HUES64 (cell line): Measurements from ENCODE around the gene GREB1L.

ENCODE experiments used
- H3K27ac ChIP-seq: 2 replicates; pipeline ENCODE4 v1.7.0; 2013; ENCODE audit warnings: low read depth, low read length, inconsistent platforms
- H3K27me3 ChIP-seq: 2 replicates; pipeline ENCODE4 v1.6.1; 2013; ENCODE audit warnings: mild to moderate bottlenecking, low read length; ENCODE audit not compliant: insufficient read depth
- H3K36me3 ChIP-seq: 2 replicates; pipeline ENCODE4 v1.6.1; 2013; ENCODE audit warnings: mild to moderate bottlenecking, low read length; ENCODE audit not compliant: insufficient read depth
- H3K4me1 ChIP-seq: 2 replicates; pipeline ENCODE4 v1.6.1; 2013; ENCODE audit warnings: mild to moderate bottlenecking, low read length, moderate library complexity; ENCODE audit not compliant: insufficient read depth
- H3K4me3 ChIP-seq: 2 replicates; pipeline ENCODE4 v1.5.1; 2013; ENCODE audit warnings: mild to moderate bottlenecking, low read length, moderate library complexity
- H3K9ac ChIP-seq: 2 replicates; pipeline ENCODE4 v1.6.1; 2013; ENCODE audit warnings: mild to moderate bottlenecking, low read depth, low read length
- H3K9me3 ChIP-seq: 2 replicates; pipeline ENCODE4 v1.6.1; 2013; ENCODE audit warnings: low read depth, low read length; ENCODE audit not compliant: insufficient read depth
- WGBS: fragments of 150-250, 120-280 bp; methylation state at CpG from one replicate; pipeline ENCODE4 v1.1.7; 2013; ENCODE audit warnings: missing lambda C conversion rate; 5-methylcytosine and 5-hydroxymethylcytosine counted together

The GREB1L gene

DNA sequence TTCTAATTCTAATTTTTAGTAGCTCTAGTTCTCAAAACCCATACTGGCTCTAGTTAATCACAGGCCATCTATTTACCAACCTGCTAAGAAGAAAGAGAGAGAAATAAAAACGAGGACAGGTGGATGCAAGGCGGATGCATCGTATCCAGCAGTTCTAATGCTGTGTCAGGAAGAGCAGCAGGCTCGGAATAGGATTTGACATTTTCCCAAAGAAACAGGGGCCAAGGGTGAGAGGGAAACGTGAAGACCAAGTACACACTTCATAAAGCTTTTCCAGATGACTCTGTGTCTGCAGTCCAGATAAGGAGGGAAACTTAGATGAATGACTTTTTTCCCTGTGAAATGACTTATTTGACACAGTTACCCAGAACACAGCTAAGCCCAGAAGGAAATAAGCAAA is 241.0 kb downstream of the GREB1L start:
- H3K27ac ChIP-seq, result no peak overlapping the region
- peaks cover 9% of the 10 kb centered on the region for H3K4me1 ChIP-seq
- H3K9ac ChIP-seq, result no peak overlapping the region
- H3K36me3 ChIP-seq, result peaks cover 18% of the 10 kb centered on the region; the same call in 1 of the 2 replicates
- WGBS, result 89% methylated on average over 5 of the region's 5 CpGs
- no peaks in the 10 kb centered on the region for H3K9me3 ChIP-seq
- no peaks in the 10 kb centered on the region for H3K27me3 ChIP-seq
- no peak overlapping the region for H3K4me3 ChIP-seq

- Histone ChIP-seq H3K36me3 (peaks cover 16% of the 10 kb centered on the region; the same call in 1 of the 2 replicates), H3K4me3 (no peak overlapping the region), H3K9me3 (no peaks in the 10 kb centered on the region), H3K4me1 (peaks cover 9% of the 10 kb centered on the region), H3K9ac (no peak overlapping the region), H3K27ac (no peak overlapping the region), H3K27me3 (no peaks in the 10 kb centered on the region)
- WGBS, result 72% methylated on average over 6 of the region's 7 CpGs
These were observed 243.0 kb downstream of the GREB1L start for GRCh38 chr18:21484851-21485636.

DNA sequence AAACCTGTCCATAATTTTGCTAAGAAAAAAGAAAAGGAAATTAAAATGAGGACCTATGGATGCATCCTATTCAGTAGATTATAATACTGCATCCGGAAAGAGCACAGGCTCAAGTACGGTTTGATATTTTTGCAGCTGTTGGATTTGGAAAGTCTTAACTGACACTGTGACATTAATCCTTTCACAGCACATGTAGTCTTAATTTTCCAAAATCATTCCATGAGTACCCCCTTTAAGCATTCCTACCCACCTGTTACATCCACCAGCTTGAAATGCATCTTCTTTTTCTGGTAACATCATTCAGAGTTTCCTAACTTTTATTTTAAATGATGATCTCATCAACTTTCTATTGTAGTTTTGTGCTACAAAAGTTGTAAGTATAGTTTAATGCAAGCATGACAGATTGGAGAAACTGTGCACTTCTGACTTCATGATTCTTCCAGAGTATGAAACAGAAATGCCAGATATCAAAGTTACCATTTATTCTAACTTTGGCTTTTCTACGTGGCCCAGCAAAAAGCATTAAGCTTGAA is 244.9 kb downstream of the GREB1L start:
- Histone ChIP-seq H3K4me3 (no peak overlapping the region), H3K9me3 (no peaks in the 10 kb centered on the region), H3K9ac (no peak overlapping the region), H3K4me1 (peaks cover 9% of the 10 kb centered on the region), H3K27me3 (no peaks in the 10 kb centered on the region), H3K36me3 (peaks cover 11% of the 10 kb centered on the region; the same call in 1 of the 2 replicates), H3K27ac (no peak overlapping the region)
- 97% methylated on average over 3 of the region's 3 CpGs for WGBS

- H3K27me3 ChIP-seq, result no peaks in the 10 kb centered on the region
- H3K27ac ChIP-seq, result no peak overlapping the region
- H3K4me1 ChIP-seq, result peaks cover 9% of the 10 kb centered on the region
- no peaks in the 10 kb centered on the region for H3K9me3 ChIP-seq
- H3K9ac ChIP-seq, result no peak overlapping the region
- peaks cover 5% of the 10 kb centered on the region; the same call in 1 of the 2 replicates for H3K36me3 ChIP-seq
- H3K4me3 ChIP-seq, result no peak overlapping the region
- WGBS, result 46% methylated on average over 5 of the region's 6 CpGs
These were observed 247.2 kb downstream of the GREB1L start for GRCh38 chr18:21489119-21489750.

- Histone ChIP-seq H3K27ac (no peak overlapping the region), H3K9ac (no peak overlapping the region), H3K36me3 (peaks cover 5% of the 10 kb centered on the region; the same call in 1 of the 2 replicates), H3K9me3 (no peaks in the 10 kb centered on the region), H3K4me1 (peaks cover 6% of the 10 kb centered on the region), H3K27me3 (no peaks in the 10 kb centered on the region), H3K4me3 (no peak overlapping the region)
- WGBS, result 95% methylated on average over 15 of the region's 15 CpGs
These were observed 248.0 kb downstream of the GREB1L start for GRCh38 chr18:21489919-21490495.

- Histone ChIP-seq H3K9me3 (no peaks in the 10 kb centered on the region), H3K27me3 (no peaks in the 10 kb centered on the region), H3K4me3 (no peak overlapping the region), H3K4me1 (no peaks in the 10 kb centered on the region), H3K27ac (no peak overlapping the region), H3K9ac (no peak overlapping the region), H3K36me3 (peaks cover 10% of the 10 kb centered on the region; the same call in 1 of the 2 replicates)
- WGBS, result 75% methylated on average over 4 of the region's 4 CpGs
These were observed 248.7 kb downstream of the GREB1L start for GRCh38 chr18:21490748-21491147.

DNA sequence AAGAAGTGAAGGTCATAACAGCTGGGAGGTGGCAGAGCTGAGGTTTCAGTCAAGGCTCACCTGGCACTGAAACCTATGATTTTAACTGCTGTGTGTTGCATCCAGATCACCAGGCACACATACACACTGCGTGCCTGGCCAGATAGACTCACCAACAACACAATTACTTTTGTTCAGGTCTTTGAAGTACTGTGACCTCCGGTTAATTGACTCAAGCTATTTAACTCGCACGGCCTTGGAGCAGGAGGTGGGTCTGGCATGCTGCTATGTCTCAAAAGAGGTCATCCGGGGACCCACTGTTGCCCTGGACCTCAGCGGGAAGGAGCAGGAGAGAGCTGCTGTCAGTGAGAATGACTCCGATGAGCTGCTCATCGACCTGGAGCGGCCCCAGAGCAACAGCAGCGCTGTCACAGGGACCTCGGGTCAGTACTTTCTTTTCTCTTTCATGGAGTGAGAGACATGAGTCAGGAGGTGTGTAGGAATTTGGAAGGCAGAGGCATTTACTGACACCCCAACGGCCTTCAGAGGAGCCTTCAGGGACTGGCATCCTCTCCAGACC is 254.3 kb downstream of the GREB1L start:
- peaks cover 14% of the 10 kb centered on the region; the same call in 1 of the 2 replicates for H3K36me3 ChIP-seq
- no peak overlapping the region for H3K27ac ChIP-seq
- no peak overlapping the region for H3K4me3 ChIP-seq
- no peaks in the 10 kb centered on the region for H3K9me3 ChIP-seq
- no peaks in the 10 kb centered on the region for H3K4me1 ChIP-seq
- no peaks in the 10 kb centered on the region for H3K27me3 ChIP-seq
- H3K9ac ChIP-seq, result no peak overlapping the region
- 91% methylated on average over 12 of the region's 12 CpGs for WGBS

- Histone ChIP-seq H3K27me3 (no peaks in the 10 kb centered on the region), H3K4me1 (no peaks in the 10 kb centered on the region), H3K36me3 (peaks cover 16% of the 10 kb centered on the region; the same call in 1 of the 2 replicates), H3K9ac (no peak overlapping the region), H3K27ac (no peak overlapping the region), H3K4me3 (no peak overlapping the region), H3K9me3 (no peaks in the 10 kb centered on the region)
- WGBS, result 94% methylated on average over 16 of the region's 16 CpGs
These were observed 258.0 kb downstream of the GREB1L start for GRCh38 chr18:21499997-21500396.

DNA sequence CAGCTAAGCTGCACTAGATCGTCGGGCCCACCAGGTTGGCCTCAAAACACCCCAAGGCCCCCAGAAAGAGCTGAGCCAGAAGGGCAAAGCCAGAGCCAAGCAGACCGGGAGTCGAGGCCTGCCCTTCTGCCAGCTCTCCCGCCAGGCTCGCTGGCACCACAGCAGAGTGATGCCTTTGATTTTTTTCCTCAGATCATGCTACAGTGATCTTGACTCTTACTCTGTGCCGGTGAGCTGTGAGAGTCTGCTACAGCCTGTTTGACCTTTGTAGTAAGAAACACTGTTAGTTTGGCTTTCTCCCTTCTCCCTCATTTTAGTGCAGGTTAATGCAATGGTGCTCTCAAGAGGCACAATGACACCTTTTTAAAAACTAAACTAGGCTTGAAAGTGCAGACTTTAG is 260.6 kb downstream of the GREB1L start:
- Histone ChIP-seq H3K9me3 (no peaks in the 10 kb centered on the region), H3K4me1 (no peaks in the 10 kb centered on the region), H3K4me3 (no peak overlapping the region), H3K9ac (no peak overlapping the region), H3K27ac (no peak overlapping the region), H3K36me3 (peaks cover 15% of the 10 kb centered on the region; the same call in 1 of the 2 replicates), H3K27me3 (no peaks in the 10 kb centered on the region)
- WGBS, result 95% methylated on average over 7 of the region's 7 CpGs

DNA sequence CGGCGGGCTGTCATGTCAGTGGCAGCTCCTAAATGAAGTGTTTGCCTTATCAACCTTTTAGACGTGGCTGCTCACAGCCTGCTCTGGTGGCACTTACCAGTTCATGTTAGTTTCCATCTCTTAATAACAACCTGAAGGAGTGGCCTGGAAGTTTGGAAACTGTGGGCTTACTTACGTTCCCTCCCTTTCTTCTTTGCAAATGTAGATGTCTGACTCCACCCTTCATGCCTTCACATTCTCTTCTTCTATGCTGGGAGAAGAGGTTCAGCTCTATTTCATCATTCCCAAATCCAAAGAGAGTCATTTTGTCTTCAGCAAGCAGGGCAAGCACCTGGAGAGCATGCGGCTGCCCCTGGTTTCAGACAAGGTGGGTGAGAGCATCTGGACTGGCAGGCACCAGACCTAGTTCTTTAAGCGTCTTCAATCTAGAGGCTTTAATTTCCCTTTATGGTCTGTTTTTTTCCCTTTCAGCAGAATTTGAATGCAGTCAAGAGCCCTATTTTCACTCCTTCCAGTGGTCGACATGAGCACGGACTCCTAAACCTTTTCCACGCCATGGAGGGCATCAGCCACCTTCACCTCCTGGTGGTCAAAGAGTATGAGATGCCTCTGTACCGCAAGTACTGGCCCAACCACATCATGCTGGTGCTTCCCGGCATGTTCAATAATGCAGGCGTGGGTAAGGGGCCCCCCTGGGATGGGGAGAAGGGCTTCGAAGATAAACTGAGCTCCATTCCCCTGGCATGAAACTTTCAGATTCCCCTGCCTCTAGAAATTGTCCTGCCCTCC is 266.1 kb downstream of the GREB1L start:
- H3K4me3 ChIP-seq, result no peak overlapping the region
- H3K36me3 ChIP-seq, result peaks cover 45% of the 10 kb centered on the region; the same call in 1 of the 2 replicates
- H3K27ac ChIP-seq, result no peak overlapping the region
- WGBS, result 83% methylated on average over 13 of the region's 13 CpGs
- H3K4me1 ChIP-seq, result no peaks in the 10 kb centered on the region
- H3K9me3 ChIP-seq, result no peaks in the 10 kb centered on the region
- H3K9ac ChIP-seq, result no peak overlapping the region
- no peaks in the 10 kb centered on the region for H3K27me3 ChIP-seq
